Measurements from ENCODE around the gene CDK11B. TPM values are rescaled to one million over a fixed set of nuclear protein-coding genes. Genes with fewer than 3 reads are reported as not detected.
"Not testable (repeated sequence)": the region's sequence is repeated elsewhere in the genome, so short reads cannot be mapped to it uniquely, and the experiment has no call there.

Gene CDK11B
- total and polyA plus RNA-seq, 2 experiments from 2014 or later = 22.4 to 76.7 TPM

GRCh38 chr1:1692714-1693647, 34.2 kb upstream of the CDK11B start, which contains the start of gene SLC35E2B:
TSS of gene SLC35E2B (minus strand) at chr1:1692795. CDS start at chr1:1676699, 16,096 bp downstream.
- H3K79me2 ChIP-seq (replicated peaks; ENCODE audit: insufficient read depth) = peaks cover 17% of the 10 kb centered on the region
- peak; percentile 93 for DNase-seq (ENCODE audit: low spot score)
- not testable (repeated sequence) for H3K27ac Mint-ChIP-seq

GRCh38 chr1:1692324-1692713, 33.5 kb upstream of the CDK11B start:
- H3K4me2 ChIP-seq = peak overlapping the region; percentile 74; the same call in 1 of the 2 replicates
- H3K79me2 ChIP-seq (replicated peaks; ENCODE audit: insufficient read depth) = peaks cover 24% of the 10 kb centered on the region
- peak overlapping the region; percentile 64; the same call in 2 of the 3 replicates for H3K4me3 Mint-ChIP-seq
- peaks cover 15% of the 10 kb centered on the region for H3K36me3 Mint-ChIP-seq (ENCODE audit: low read depth)
- H3K4me1 Mint-ChIP-seq; H3K4me1 ChIP-seq (ENCODE audit: insufficient read depth); H3K27ac Mint-ChIP-seq; H3K27ac ChIP-seq (ENCODE audit: low read depth); H3K9me3 Mint-ChIP-seq; H3K27me3 ChIP-seq (ENCODE audit: insufficient read depth); H3K36me3 ChIP-seq (ENCODE audit: insufficient read depth); H3K27me3 Mint-ChIP-seq (ENCODE audit: insufficient read depth, low read depth, poor library complexity); H3K9me2 ChIP-seq (ENCODE audit: insufficient read depth); H3F3A ChIP-seq (replicated peaks; ENCODE audit: low read depth); H2AFZ ChIP-seq; H4K20me1 ChIP-seq (replicated peaks; ENCODE audit: insufficient read depth): not testable (repeated sequence)
- peak overlapping the region; percentile 71 for H3K4me3 ChIP-seq
- peak; percentile 84 for DNase-seq (ENCODE audit: low spot score)
- peak; percentile 85 for ATAC-seq
- TF ChIP-seq CREB1 (CRISPR knock-in tag; IDR thresholded peaks at IDR 0.05; ENCODE audit: low read depth) (0 out of 2 replicates have a peak, but pooled peaks have one; percentile 7), POLR2AphosphoS5 (IDR thresholded peaks at IDR 0.05; ENCODE audit: low read depth) (peak; percentile 61; the same call in 1 of the 2 replicates)

More at GRCh38 chr1:1692714-1693647, 34.2 kb upstream of the CDK11B start, which contains the start of gene SLC35E2B:
- not testable (repeated sequence) for H3K27ac ChIP-seq (ENCODE audit: low read depth); H3K27me3 Mint-ChIP-seq (ENCODE audit: insufficient read depth, low read depth, poor library complexity); H3K9me3 Mint-ChIP-seq; H3K4me1 ChIP-seq (ENCODE audit: insufficient read depth); H3K36me3 ChIP-seq (ENCODE audit: insufficient read depth); H2AFZ ChIP-seq; H3F3A ChIP-seq (replicated peaks; ENCODE audit: low read depth); H3K9me2 ChIP-seq (ENCODE audit: insufficient read depth); H3K4me1 Mint-ChIP-seq; H3K27me3 ChIP-seq (ENCODE audit: insufficient read depth); H4K20me1 ChIP-seq (replicated peaks; ENCODE audit: insufficient read depth)
- H3K4me3 Mint-ChIP-seq = peak within 1 kb of the TSS; percentile 64; the same call in 2 of the 3 replicates
- peaks cover 13% of the 10 kb centered on the region for H3K36me3 Mint-ChIP-seq (ENCODE audit: low read depth)
- Histone ChIP-seq H3K4me3 (peak within 1 kb of the TSS; percentile 71), H3K4me2 (peak within 1 kb of the TSS; percentile 74; the same call in 1 of the 2 replicates)
- TF ChIP-seq CREB1 (CRISPR knock-in tag; IDR thresholded peaks at IDR 0.05; ENCODE audit: low read depth) (peak; percentile 73), POLR2AphosphoS5 (IDR thresholded peaks at IDR 0.05; ENCODE audit: low read depth) (peak; percentile 52; the same call in 1 of the 2 replicates)
- ATAC-seq = peak; percentile 77

DNA sequence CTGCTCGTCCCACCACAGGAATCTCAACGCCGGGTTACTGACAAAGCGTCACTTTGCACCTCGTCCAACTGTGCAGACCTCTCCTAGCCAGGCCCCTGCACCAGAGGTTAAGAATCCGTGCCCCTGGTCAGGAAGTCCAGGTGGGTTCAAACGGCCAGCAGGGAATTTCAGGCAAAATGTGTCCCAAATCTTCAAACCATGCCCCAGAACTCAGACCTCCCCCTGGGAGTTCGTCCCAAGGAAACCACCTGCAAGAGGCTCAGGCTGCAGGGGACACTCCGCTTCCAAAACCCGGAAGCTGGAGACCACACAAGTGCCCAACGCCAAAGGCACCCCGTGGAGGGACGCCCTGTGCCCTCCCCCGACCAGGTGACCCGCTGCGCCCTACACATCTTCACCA, 32.6 kb upstream of the CDK11B start:
- H3K4me1 ChIP-seq (ENCODE audit: insufficient read depth); H3K27ac ChIP-seq (ENCODE audit: low read depth); H3K9me3 Mint-ChIP-seq; H3K27me3 Mint-ChIP-seq (ENCODE audit: insufficient read depth, low read depth, poor library complexity); H4K20me1 ChIP-seq (replicated peaks; ENCODE audit: insufficient read depth); H2AFZ ChIP-seq; H3K27me3 ChIP-seq (ENCODE audit: insufficient read depth); H3K27ac Mint-ChIP-seq; H3F3A ChIP-seq (replicated peaks; ENCODE audit: low read depth); H3K4me3 Mint-ChIP-seq; ATAC-seq; H3K9me2 ChIP-seq (ENCODE audit: insufficient read depth); DNase-seq (ENCODE audit: low spot score); H3K4me1 Mint-ChIP-seq; H3K36me3 ChIP-seq (ENCODE audit: insufficient read depth): not testable (repeated sequence)
- H3K36me3 Mint-ChIP-seq (ENCODE audit: low read depth) = peaks cover 15% of the 10 kb centered on the region
- Histone ChIP-seq H3K4me2 (peak overlapping the region; percentile 67; the same call in 1 of the 2 replicates), H3K4me3 (peak overlapping the region; percentile 38; the same call in 1 of the 2 replicates), H3K79me2 (replicated peaks; ENCODE audit: insufficient read depth) (peaks cover 33% of the 10 kb centered on the region)

GRCh38 chr1:1689526-1689925, 30.7 kb upstream of the CDK11B start:
- H3K9me2 ChIP-seq (ENCODE audit: insufficient read depth); H3F3A ChIP-seq (replicated peaks; ENCODE audit: low read depth); H3K27me3 ChIP-seq (ENCODE audit: insufficient read depth); H3K36me3 ChIP-seq (ENCODE audit: insufficient read depth); ATAC-seq; H3K4me1 Mint-ChIP-seq; H3K4me2 ChIP-seq; H2AFZ ChIP-seq; H3K27ac ChIP-seq (ENCODE audit: low read depth); DNase-seq (ENCODE audit: low spot score); H3K4me3 Mint-ChIP-seq; H4K20me1 ChIP-seq (replicated peaks; ENCODE audit: insufficient read depth); H3K4me3 ChIP-seq; H3K9me3 Mint-ChIP-seq; H3K27me3 Mint-ChIP-seq (ENCODE audit: insufficient read depth, low read depth, poor library complexity); H3K27ac Mint-ChIP-seq; H3K4me1 ChIP-seq (ENCODE audit: insufficient read depth): not testable (repeated sequence)
- peaks cover 20% of the 10 kb centered on the region for H3K36me3 Mint-ChIP-seq (ENCODE audit: low read depth)
- peaks cover 52% of the 10 kb centered on the region for H3K79me2 ChIP-seq (replicated peaks; ENCODE audit: insufficient read depth)
